Measurements from ENCODE around the gene AKAIN1. TPM values are rescaled to one million over a fixed set of nuclear protein-coding genes. Genes with fewer than 3 reads are reported as not detected.

AKAIN1 gene
- total and polyA plus RNA-seq, 2 of the 8 experiments (the other 6 are each of a cell fraction or from before 2014, with no cell fraction given), result not detected

DNA sequence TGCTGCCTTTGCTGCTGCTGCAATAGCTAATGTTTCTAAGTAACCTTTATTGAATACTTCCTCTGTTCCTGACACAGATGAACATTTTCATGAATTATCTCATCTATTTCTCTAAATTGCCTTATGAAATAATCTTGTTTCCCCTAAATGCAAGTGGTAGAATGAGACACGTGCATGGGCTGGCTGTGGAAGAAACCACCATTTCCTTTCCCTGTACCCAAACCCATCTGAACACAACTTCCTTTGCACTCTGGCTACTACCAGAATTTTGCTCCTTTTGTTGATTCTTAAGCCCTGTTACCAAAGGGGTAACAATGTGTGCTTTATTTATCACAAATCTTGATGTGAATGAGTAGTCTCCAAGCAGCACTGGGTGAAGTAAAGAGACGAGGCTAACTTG lies 29.2 kb downstream of the AKAIN1 start:
- no peak for DNase-seq (ENCODE audit: low read depth in 1 of 2, low spot score in 2 of 2)
- TF ChIP-seq TCF12 (IDR thresholded peaks at IDR 0.05; ENCODE audit: low read depth, low read length), result no peak

More for the DNA sequence above, 29.2 kb downstream of the AKAIN1 start:
- no peak overlapping the region for H2BK120ac ChIP-seq (replicated peaks; ENCODE audit: low read depth, low read length)
- H2AK5ac ChIP-seq (ENCODE audit: low read depth, low read length), result no peak overlapping the region
- H3K4me1 ChIP-seq (replicated peaks in 1 of 4; ENCODE audit: control insufficient read depth in 3 of 4, insufficient read depth in 4 of 4, low read length in 3 of 4), result no peaks in the 10 kb centered on the region
- H3K23ac ChIP-seq (ENCODE audit: insufficient read length), result no peak overlapping the region
- no peaks in the 10 kb centered on the region for H3K27me3 ChIP-seq (replicated peaks in 1 of 4; ENCODE audit: control insufficient read depth in 3 of 4, extremely low read depth in 1 of 4, insufficient read depth in 3 of 4, low read length in 3 of 4)
- no peak overlapping the region for H4K8ac ChIP-seq (ENCODE audit: extremely low read depth, insufficient read depth, low read length)
- H2BK12ac ChIP-seq (ENCODE audit: low read depth, low read length), result no peak overlapping the region
- CTCF ChIA-PET (ENCODE audit: partially characterized antibody), result no interaction called here
- H3K36me3 ChIP-seq (ENCODE audit: control insufficient read depth in 2 of 4, insufficient read depth in 4 of 4, low read length in 3 of 4), result no peaks in the 10 kb centered on the region
- no peak overlapping the region for H3K56ac ChIP-seq (replicated peaks; ENCODE audit: insufficient read length, low read depth, low read length)
- H2BK5ac ChIP-seq (ENCODE audit: low read depth, low read length), result no peak overlapping the region
- POLR2A ChIA-PET (ENCODE audit: partially characterized antibody), result no interaction called here
- 82% methylated on average over 2 of the region's 2 CpGs; no CpG with 5 or more reads in 1 of the 2 experiments for WGBS, 2 experiments (ENCODE audit: extremely low coverage in 1 of 2, insufficient coverage in 1 of 2, insufficient read length in 1 of 2, insufficient replicate concordance in 2 of 2, low coverage in 1 of 2, low lambda C conversion rate in 2 of 2, missing lambda C conversion rate in 1 of 2)
- H2AFZ ChIP-seq (ENCODE audit: low read length), result 0 out of 2 replicates have a peak overlapping the region, but pooled peaks have one; percentile 17
- H3K9me3 ChIP-seq (ENCODE audit: insufficient read depth in 2 of 2, low read depth in 1 of 2, low read length in 1 of 2), result no peaks in the 10 kb centered on the region
- no peaks in the 10 kb centered on the region for H3K23me2 ChIP-seq (ENCODE audit: low read depth, low read length)
- H2BK15ac ChIP-seq (ENCODE audit: low read length), result no peak overlapping the region
- H4K91ac ChIP-seq (replicated peaks; ENCODE audit: insufficient read length, low read length), result no peak overlapping the region
- H3K4me2 ChIP-seq (ENCODE audit: insufficient read depth in 1 of 2, low read depth in 2 of 2, low read length in 2 of 2), result no peak overlapping the region
- no peak overlapping the region for H3K14ac ChIP-seq (ENCODE audit: insufficient read length)
- no peak overlapping the region for H3K18ac ChIP-seq (ENCODE audit: extremely low read depth, low read length)
- H3K9ac ChIP-seq (replicated peaks in 1 of 4; ENCODE audit: extremely low read depth in 1 of 4, low read depth in 3 of 4, low read length in 3 of 4), result no peak overlapping the region
- no peaks in the 10 kb centered on the region for H3K79me2 ChIP-seq (ENCODE audit: control insufficient read depth in 1 of 2, insufficient read depth in 2 of 2, low read length in 2 of 2)
- H4K20me1 ChIP-seq (replicated peaks in 1 of 2; ENCODE audit: control insufficient read depth in 1 of 2, insufficient read depth in 2 of 2, low read length in 2 of 2), result no peaks in the 10 kb centered on the region
- no peaks in the 10 kb centered on the region for H3K79me1 ChIP-seq (ENCODE audit: low read depth, low read length)
- FAIRE-seq, result no peak
- no peak overlapping the region for H2BK20ac ChIP-seq (ENCODE audit: low read length)
- no peak overlapping the region for H3K4ac ChIP-seq (replicated peaks; ENCODE audit: insufficient read length, low read depth, low read length)
- no peak overlapping the region for H4K5ac ChIP-seq (ENCODE audit: insufficient read length, low read depth, low read length)
- H3K4me3 ChIP-seq (ENCODE audit: extremely low read depth in 1 of 4, insufficient read depth in 2 of 4, low read depth in 3 of 4, low read length in 4 of 4), result no peak overlapping the region
- no peak overlapping the region for H3K27ac ChIP-seq (ENCODE audit: low read depth, low read length)
